GM12878 (cell line): Measurements from ENCODE around the gene SCYL3. TPM values are rescaled to one million over a fixed set of nuclear protein-coding genes. Genes with fewer than 3 reads are reported as not detected.

ENCODE experiments used
- ATAC-seq: fragments of 200-7000 bp; cut with Tn5 transposase; 3 replicates; pipeline ENCODE4 v1.9.1; 2020; ENCODE audit warnings: mild to moderate bottlenecking, moderate library complexity
- BruUV-seq: library from RNA; stranded (reverse); fragments of 400-500 nt; replicated peaks from 2 replicates; lab custom pipeline; 2021; lab: Mats Ljungman, UMichigan
- CTCF ChIA-PET: fragments of 300-600 bp; sonication (Branson Sonifier 250); formaldehyde crosslinking; extraction: SDS; loops from one replicate; lab custom pipeline; 2021; ENCODE audit warnings: inconsistent platforms; lab: Yijun Ruan, JAX
- POLR2A ChIA-PET: fragments of 350-600 bp; formaldehyde crosslinking; extraction: SDS; loops from one replicate; lab custom pipeline; 2021; ENCODE audit warnings: inconsistent platforms; lab: Charles Lee
- RAD21 ChIA-PET: fragments of 300-600 bp; sonication (Branson Sonifier 250); formaldehyde crosslinking; loops from one replicate; lab custom pipeline; 2023; ENCODE audit warnings: antibody characterized with exemption; ENCODE audit not compliant: unreplicated experiment; lab: Charles Lee
- SMC1A ChIA-PET: fragments of 300-600 bp; sonication (Branson Sonifier 250); formaldehyde crosslinking; loops from one replicate; lab custom pipeline; 2023; ENCODE audit not compliant: unreplicated experiment, uncharacterized antibody; lab: Charles Lee
- DNase-seq: peaks from one replicate; pipeline ENCODE4 v3.0.0-alpha.2; 2011; ENCODE audit warnings: low read depth, low spot score
- FAIRE-seq: peaks from 3 replicates; lab custom pipeline; 2011; peaks lifted over from hg19 to GRCh38; lab: Jason Lieb, UNC
- H2AFZ ChIP-seq: 2 replicates; pipeline ENCODE4 v1.6.0; 2011; ENCODE audit warnings: low read depth, low read length, control low read depth; ENCODE audit not compliant: control insufficient read depth
- H3K27ac ChIP-seq: 2 replicates; pipeline ENCODE4 v1.5.1; 2011; ENCODE audit warnings: control low read depth; ENCODE audit not compliant: control insufficient read depth, insufficient read depth
- H3K27me3 ChIP-seq, 2 experiments: replicated peaks in 1 of 2; 2 replicates each; pipeline versions ENCODE4 v1.6.0 to v1.6.1; 2011; ENCODE audit warnings: low read length in 1 of 2; ENCODE audit not compliant: control insufficient read depth in 2 of 2, insufficient read depth in 2 of 2
- H3K36me3 ChIP-seq, 2 experiments: 2 replicates each; pipeline ENCODE4 v1.5.1; 2011; ENCODE audit warnings: low read length in 1 of 2; ENCODE audit not compliant: control insufficient read depth in 2 of 2, insufficient read depth in 2 of 2
- H3K4me1 ChIP-seq: 2 replicates; pipeline ENCODE4 v1.6.1; 2011; ENCODE audit warnings: mild to moderate bottlenecking, low read length, moderate library complexity, mixed read lengths; ENCODE audit not compliant: control insufficient read depth, insufficient read depth
- H3K4me2 ChIP-seq: 2 replicates; pipeline ENCODE4 v1.6.0; 2011; ENCODE audit warnings: control low read depth; ENCODE audit not compliant: control insufficient read depth, insufficient read depth
- H3K4me3 ChIP-seq: fragments of 200-600 bp; sonication (generic); 2 replicates; pipeline ENCODE4 v1.5.1; 2016
- H3K79me2 ChIP-seq: 2 replicates; pipeline ENCODE4 v1.6.0; 2011; ENCODE audit warnings: low read length; ENCODE audit not compliant: control insufficient read depth, insufficient read depth
- H3K9ac ChIP-seq: 2 replicates; pipeline ENCODE4 v1.8.0; 2011; ENCODE audit warnings: low read length, control low read depth, mixed read lengths; ENCODE audit not compliant: control insufficient read depth, insufficient read depth
- H3K9me3 ChIP-seq: replicated peaks from 3 replicates; pipeline ENCODE4 v1.5.1; 2011; ENCODE audit warnings: mild to moderate bottlenecking, low read length; ENCODE audit not compliant: control insufficient read depth, insufficient read depth
- H4K20me1 ChIP-seq: 2 replicates; pipeline ENCODE4 v1.6.0; 2011; ENCODE audit not compliant: control insufficient read depth, insufficient read depth
- BRCA1 ChIP-seq: IDR thresholded peaks from 2 replicates; pipeline ENCODE4 v1.6.1; 2011; ENCODE audit warnings: low read depth, low read length, improper control_type of control experiment
- HDAC2 ChIP-seq: fragments of 200-600 bp; sonication (generic); IDR thresholded peaks from 2 replicates; pipeline ENCODE4 v1.6.1; 2017
- JUND ChIP-seq: IDR thresholded peaks from 2 replicates; pipeline ENCODE4 v1.6.1; 2012; ENCODE audit warnings: low read depth, mild to moderate bottlenecking, low read length, improper control_type of control experiment, moderate library complexity
- KDM1A ChIP-seq: fragments of 200-600 bp; sonication (generic); IDR thresholded peaks from 2 replicates; pipeline ENCODE4 v1.6.1; 2016; ENCODE audit warnings: borderline replicate concordance
- NRF1 ChIP-seq: conservative IDR thresholded peaks from 2 replicates; pipeline ENCODE4 v1.6.1; 2011; ENCODE audit warnings: mild to moderate bottlenecking, low read depth, low read length, improper control_type of control experiment
- RCOR1 ChIP-seq: conservative IDR thresholded peaks from 2 replicates; pipeline ENCODE4 v1.6.1; 2012; ENCODE audit warnings: low read depth, low read length, improper control_type of control experiment
- SMC3 ChIP-seq: IDR thresholded peaks from 2 replicates; pipeline ENCODE4 v1.6.1; 2011; ENCODE audit warnings: low read length, improper control_type of control experiment, borderline replicate concordance
- SUPT20H ChIP-seq: IDR thresholded peaks from 2 replicates; pipeline ENCODE4 v1.6.1; 2011; ENCODE audit warnings: low read depth, mild to moderate bottlenecking, low read length, moderate library complexity, borderline replicate concordance; ENCODE audit not compliant: control insufficient read depth
- TBL1XR1 ChIP-seq: IDR thresholded peaks from 2 replicates; pipeline ENCODE4 v1.6.1; 2012; ENCODE audit warnings: low read depth, low read length, improper control_type of control experiment
- YY1 ChIP-seq: IDR thresholded peaks from 2 replicates; pipeline ENCODE4 v1.6.1; 2011; ENCODE audit warnings: low read depth, mild to moderate bottlenecking, low read length
- WGBS: methylation state at CpG from one replicate; pipeline ENCODE4 v1.1.6; 2016; ENCODE audit warnings: low lambda C conversion rate; ENCODE audit not compliant: insufficient replicate concordance, insufficient coverage; ENCODE audit errors: missing lambda C conversion rate; 5-methylcytosine and 5-hydroxymethylcytosine counted together
- in situ Hi-C: fragments of 300-500 bp; cut with MboI; formaldehyde crosslinking; loops from 9 replicates; pipeline ENCODE4 v1.14.3; 2018; ENCODE audit warnings: mixed read lengths
- intact Hi-C: fragments of 100-400 bp; cut with micrococcal nuclease; formaldehyde crosslinking; loops from one replicate; pipeline ENCODE4 v1.14.2; 2022; ENCODE audit not compliant: unreplicated experiment
- polyA plus RNA-seq, 11 experiments: library from polyadenylated mRNA; depleted of rRNA in 4 of 11; unstranded in 6 of 11; stranded (reverse) in 5 of 11; fragments of >200 nt; fragmentation: Nextera tagmentation in 4 of 11; fragmentation: Illumina TruSeq in 1 of 11; extraction: Ambion mirVana in 4 of 11; extraction: Trizol in 1 of 11; gene quantifications; 1 replicate in 1 of 11; 2 replicates in 10 of 11; pipeline versions ENCODE4 v1.2.1 to v1.2.3, GENCODE V29; 2011 to 2016; ENCODE audit warnings: inconsistent platforms in 2 of 11, missing spikeins in 2 of 11, low read depth in 1 of 11
- total RNA-seq, 4 experiments: library from RNA; depleted of rRNA in 3 of 4; stranded (reverse); fragments of >200 nt in 3 of 4; fragmentation: Illumina TruSeq in 1 of 4; extraction: Trizol in 1 of 4; gene quantifications; 2 replicates each; pipeline versions ENCODE4 v1.2.1 to v1.2.3, GENCODE V29; 2013 to 2021
- TF ChIP-seq, protein P1 (sequence below): fragments of 450-650 bp; IDR thresholded peaks from 2 replicates; pipeline ENCODE4 v1.6.1; 2017; ENCODE audit warnings: mild to moderate bottlenecking, low read depth, inconsistent platforms; ENCODE audit not compliant: poor library complexity, severe bottlenecking
- TF ChIP-seq, protein P2 (sequence below): fragments of 450-650 bp; formaldehyde crosslinking; IDR thresholded peaks from 2 replicates; pipeline ENCODE4 v1.4.0; 2022; ENCODE audit warnings: mild to moderate bottlenecking, moderate library complexity
- TF ChIP-seq, protein P3 (sequence below), 3 experiments: IDR thresholded peaks in 2 of 3; conservative IDR thresholded peaks in 1 of 3; 2 replicates each; pipeline ENCODE4 v1.5.1; 2011; ENCODE audit warnings: low read depth in 3 of 3, low read length in 3 of 3, mild to moderate bottlenecking in 3 of 3, control low read depth in 2 of 3, moderate library complexity in 2 of 3, inconsistent platforms in 1 of 3, mixed read lengths in 1 of 3; ENCODE audit not compliant: control insufficient read depth in 2 of 3, insufficient read depth in 1 of 3; ENCODE audit errors: extremely low read depth in 1 of 3
- TF ChIP-seq, protein P4 (sequence below): fragments of 450-650 bp; IDR thresholded peaks from 2 replicates; pipeline ENCODE4 v1.6.1; 2016; ENCODE audit warnings: mild to moderate bottlenecking

SCYL3 gene
- total and polyA plus RNA-seq, 10 of the 15 experiments (the other 5 are each of a cell fraction or from before 2014, with no cell fraction given) = 4.3 to 14.3 (median 10.3) TPM

DNA sequence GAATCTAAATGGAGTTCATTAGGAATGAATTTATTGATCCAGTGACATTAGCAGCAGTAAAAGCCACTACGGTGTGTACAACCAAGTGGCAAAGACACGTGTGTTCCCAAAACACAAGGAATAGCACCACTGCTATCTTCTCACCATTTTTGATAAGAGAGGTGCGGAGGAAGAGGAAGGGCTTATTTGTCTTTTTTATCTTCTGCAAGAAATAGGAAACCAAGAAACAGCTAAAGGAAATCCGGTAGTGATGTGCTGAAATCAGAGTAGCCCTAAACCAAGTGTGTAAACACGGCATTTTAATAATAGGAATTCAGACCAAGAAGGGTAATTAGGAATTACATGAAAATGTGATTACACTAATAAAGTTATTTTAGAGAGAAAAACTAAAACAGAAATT is 9.1 kb upstream of the SCYL3 start:
- DNase-seq (no peak), FAIRE-seq (no peak), ATAC-seq (no peak)
- ChIA-PET CTCF (interaction anchor here (1.0 to 1.3 kb wide), 3 partner anchors 12 to 71 kb away, joined by 3 to 5 read pairs (median 4); no protein-coding TSS in a partner anchor), POLR2A (interaction anchor here (0.7 to 9.5 kb wide), 2 partner anchors 9 to 409 kb away, joined by 3 to 131 read pairs; partner anchors contain the start of gene SCYL3), RAD21 (interaction anchor here (1.0 to 4.8 kb wide), 3 partner anchors 9 to 15 kb away, joined by 3 to 24 read pairs (median 4); partner anchors contain the start of gene SCYL3), SMC1A (interaction anchor here (1.3 to 2.0 kb wide), 3 partner anchors 8 to 46 kb away, joined by 3 to 13 read pairs (median 7); no protein-coding TSS in a partner anchor)
- Histone ChIP-seq H3K9ac (no peak overlapping the region), H3K4me1 (peaks cover 3% of the 10 kb centered on the region; the same call in 1 of the 2 replicates), H3K9me3 (peaks cover 3% of the 10 kb centered on the region; the same call in 2 of the 3 replicates), H4K20me1 (no peaks in the 10 kb centered on the region), H3K27me3 (no peaks in the 10 kb centered on the region), H2AFZ (0 out of 2 replicates have a peak overlapping the region, but pooled peaks have one; percentile 39), H3K4me2 (no peak overlapping the region), H3K79me2 (no peaks in the 10 kb centered on the region), H3K4me3 (no peak overlapping the region), H3K36me3 (no peaks in the 10 kb centered on the region), H3K27ac (no peak overlapping the region)
- TF ChIP-seq JUND = no peak
- TF ChIP-seq NRF1 = no peak
- TF ChIP-seq SMC3 = no peak
- TF ChIP-seq, protein P1, sequence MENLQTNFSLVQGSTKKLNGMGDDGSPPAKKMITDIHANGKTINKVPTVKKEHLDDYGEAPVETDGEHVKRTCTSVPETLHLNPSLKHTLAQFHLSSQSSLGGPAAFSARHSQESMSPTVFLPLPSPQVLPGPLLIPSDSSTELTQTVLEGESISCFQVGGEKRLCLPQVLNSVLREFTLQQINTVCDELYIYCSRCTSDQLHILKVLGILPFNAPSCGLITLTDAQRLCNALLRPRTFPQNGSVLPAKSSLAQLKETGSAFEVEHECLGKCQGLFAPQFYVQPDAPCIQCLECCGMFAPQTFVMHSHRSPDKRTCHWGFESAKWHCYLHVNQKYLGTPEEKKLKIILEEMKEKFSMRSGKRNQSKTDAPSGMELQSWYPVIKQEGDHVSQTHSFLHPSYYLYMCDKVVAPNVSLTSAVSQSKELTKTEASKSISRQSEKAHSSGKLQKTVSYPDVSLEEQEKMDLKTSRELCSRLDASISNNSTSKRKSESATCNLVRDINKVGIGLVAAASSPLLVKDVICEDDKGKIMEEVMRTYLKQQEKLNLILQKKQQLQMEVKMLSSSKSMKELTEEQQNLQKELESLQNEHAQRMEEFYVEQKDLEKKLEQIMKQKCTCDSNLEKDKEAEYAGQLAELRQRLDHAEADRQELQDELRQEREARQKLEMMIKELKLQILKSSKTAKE = no peak
- TF ChIP-seq HDAC2 = no peak
- TF ChIP-seq KDM1A = no peak
- TF ChIP-seq BRCA1 = no peak
- TF ChIP-seq, protein P2, sequence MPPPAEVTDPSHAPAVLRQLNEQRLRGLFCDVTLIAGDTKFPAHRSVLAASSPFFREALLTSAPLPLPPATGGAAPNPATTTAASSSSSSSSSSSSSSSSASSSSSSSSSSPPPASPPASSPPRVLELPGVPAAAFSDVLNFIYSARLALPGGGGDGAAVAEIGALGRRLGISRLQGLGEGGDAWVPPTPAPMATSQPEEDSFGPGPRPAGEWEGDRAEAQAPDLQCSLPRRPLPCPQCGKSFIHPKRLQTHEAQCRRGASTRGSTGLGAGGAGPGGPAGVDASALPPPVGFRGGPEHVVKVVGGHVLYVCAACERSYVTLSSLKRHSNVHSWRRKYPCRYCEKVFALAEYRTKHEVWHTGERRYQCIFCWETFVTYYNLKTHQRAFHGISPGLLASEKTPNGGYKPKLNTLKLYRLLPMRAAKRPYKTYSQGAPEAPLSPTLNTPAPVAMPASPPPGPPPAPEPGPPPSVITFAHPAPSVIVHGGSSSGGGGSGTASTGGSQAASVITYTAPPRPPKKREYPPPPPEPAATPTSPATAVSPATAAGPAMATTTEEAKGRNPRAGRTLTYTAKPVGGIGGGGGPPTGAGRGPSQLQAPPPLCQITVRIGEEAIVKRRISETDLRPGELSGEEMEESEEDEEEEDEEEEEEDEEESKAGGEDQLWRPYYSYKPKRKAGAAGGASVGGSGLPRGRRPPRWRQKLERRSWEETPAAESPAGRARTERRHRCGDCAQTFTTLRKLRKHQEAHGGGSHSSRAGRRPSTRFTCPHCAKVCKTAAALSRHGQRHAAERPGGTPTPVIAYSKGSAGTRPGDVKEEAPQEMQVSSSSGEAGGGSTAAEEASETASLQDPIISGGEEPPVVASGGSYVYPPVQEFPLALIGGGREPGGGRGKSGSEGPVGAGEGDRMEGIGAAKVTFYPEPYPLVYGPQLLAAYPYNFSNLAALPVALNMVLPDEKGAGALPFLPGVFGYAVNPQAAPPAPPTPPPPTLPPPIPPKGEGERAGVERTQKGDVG (CRISPR knock-in tag) = no peak
- no peak for TF ChIP-seq SUPT20H
- no peak for TF ChIP-seq TBL1XR1
- TF ChIP-seq, protein P3, sequence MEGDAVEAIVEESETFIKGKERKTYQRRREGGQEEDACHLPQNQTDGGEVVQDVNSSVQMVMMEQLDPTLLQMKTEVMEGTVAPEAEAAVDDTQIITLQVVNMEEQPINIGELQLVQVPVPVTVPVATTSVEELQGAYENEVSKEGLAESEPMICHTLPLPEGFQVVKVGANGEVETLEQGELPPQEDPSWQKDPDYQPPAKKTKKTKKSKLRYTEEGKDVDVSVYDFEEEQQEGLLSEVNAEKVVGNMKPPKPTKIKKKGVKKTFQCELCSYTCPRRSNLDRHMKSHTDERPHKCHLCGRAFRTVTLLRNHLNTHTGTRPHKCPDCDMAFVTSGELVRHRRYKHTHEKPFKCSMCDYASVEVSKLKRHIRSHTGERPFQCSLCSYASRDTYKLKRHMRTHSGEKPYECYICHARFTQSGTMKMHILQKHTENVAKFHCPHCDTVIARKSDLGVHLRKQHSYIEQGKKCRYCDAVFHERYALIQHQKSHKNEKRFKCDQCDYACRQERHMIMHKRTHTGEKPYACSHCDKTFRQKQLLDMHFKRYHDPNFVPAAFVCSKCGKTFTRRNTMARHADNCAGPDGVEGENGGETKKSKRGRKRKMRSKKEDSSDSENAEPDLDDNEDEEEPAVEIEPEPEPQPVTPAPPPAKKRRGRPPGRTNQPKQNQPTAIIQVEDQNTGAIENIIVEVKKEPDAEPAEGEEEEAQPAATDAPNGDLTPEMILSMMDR (IDR thresholded peaks at IDR 0.05 in 2 of 3, conservative IDR thresholded peaks at IDR 0.05 in 1 of 3; ENCODE audit: control insufficient read depth in 2 of 3, extremely low read depth in 1 of 3, insufficient read depth in 1 of 3, low read depth in 3 of 3, low read length in 3 of 3) = no peak
- TF ChIP-seq, protein P4, sequence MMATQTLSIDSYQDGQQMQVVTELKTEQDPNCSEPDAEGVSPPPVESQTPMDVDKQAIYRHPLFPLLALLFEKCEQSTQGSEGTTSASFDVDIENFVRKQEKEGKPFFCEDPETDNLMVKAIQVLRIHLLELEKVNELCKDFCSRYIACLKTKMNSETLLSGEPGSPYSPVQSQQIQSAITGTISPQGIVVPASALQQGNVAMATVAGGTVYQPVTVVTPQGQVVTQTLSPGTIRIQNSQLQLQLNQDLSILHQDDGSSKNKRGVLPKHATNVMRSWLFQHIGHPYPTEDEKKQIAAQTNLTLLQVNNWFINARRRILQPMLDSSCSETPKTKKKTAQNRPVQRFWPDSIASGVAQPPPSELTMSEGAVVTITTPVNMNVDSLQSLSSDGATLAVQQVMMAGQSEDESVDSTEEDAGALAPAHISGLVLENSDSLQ = no peak
- TF ChIP-seq RCOR1 = no peak
- TF ChIP-seq YY1 = no peak
- 66% methylated on average over 5 of the region's 5 CpGs for WGBS
- in situ Hi-C loops = no loop called here
- intact Hi-C loops = no loop called here
- no TSS peak for BruUV-seq
